Activated CD8-positive, alpha-beta memory T cell treated with anti-CD3 and anti-CD28 coated beads, Interleukin-2, amount 50 U/mL, for 48 hours (primary cell): Measurements from ENCODE around the gene CERKL.
A peak's percentile ranks its signal among the peaks of the same experiment; 100 is the strongest.
"Not testable (repeated sequence)": the region's sequence is repeated elsewhere in the genome, so short reads cannot be mapped to it uniquely, and the experiment has no call there.

ENCODE experiments used
- DNase-seq: peaks from one replicate; pipeline ENCODE4 v3.0.0-alpha.2; 2020

CERKL gene

GRCh38 chr2:181656450-181657291 lies at the start of gene CERKL:
Gene CERKL, minus strand, starts transcription at chr2:181657105. Its CDS starts 99 bp downstream, at chr2:181657006.
- DNase-seq, result peak; percentile 62

- DNase-seq, result not testable (repeated sequence)
Measured at GRCh38 chr2:181702519-181702918, 45.6 kb upstream of the CERKL start.

- DNase-seq, result no peak
Measured at GRCh38 chr2:181698223-181698622, 41.3 kb upstream of the CERKL start.

GRCh38 chr2:181697571-181697970 lies 40.7 kb upstream of the CERKL start:
- no peak for DNase-seq

GRCh38 chr2:181697126-181697525 lies 40.2 kb upstream of the CERKL start:
- no peak for DNase-seq

- DNase-seq, result no peak
Measured at GRCh38 chr2:181694271-181694670, 37.4 kb upstream of the CERKL start.

GRCh38 chr2:181690860-181691259 lies 34.0 kb upstream of the CERKL start:
- no peak for DNase-seq

GRCh38 chr2:181686576-181687185 lies 29.8 kb upstream of the CERKL start:
- no peak for DNase-seq

- no peak for DNase-seq
Measured at GRCh38 chr2:181685150-181685688, 28.3 kb upstream of the CERKL start.

- DNase-seq, result no peak
Measured at GRCh38 chr2:181684454-181685149, 27.7 kb upstream of the CERKL start.

- peak; percentile 62 for DNase-seq
Measured at GRCh38 chr2:181683518-181684453, 26.9 kb upstream of the CERKL start.

- DNase-seq, result no peak
Measured at GRCh38 chr2:181682795-181683517, 26.1 kb upstream of the CERKL start.

GRCh38 chr2:181682026-181682789 lies 25.3 kb upstream of the CERKL start:
- DNase-seq, result no peak

GRCh38 chr2:181680937-181681811 lies 24.3 kb upstream of the CERKL start:
- DNase-seq, result no peak

- peak; percentile 56 for DNase-seq
Measured at GRCh38 chr2:181680055-181680936, 23.4 kb upstream of the CERKL start, which contains the start of gene NEUROD1. Gene NEUROD1, minus strand, starts transcription at chr2:181680517. Its CDS starts 1,657 bp downstream, at chr2:181678860.

GRCh38 chr2:181679544-181679979 lies 22.7 kb upstream of the CERKL start:
- DNase-seq, result no peak

GRCh38 chr2:181678861-181679543 lies 22.1 kb upstream of the CERKL start:
- DNase-seq, result no peak
